GM12878 (cell line): Measurements from ENCODE around the gene RPS5. TPM values are rescaled to one million over a fixed set of nuclear protein-coding genes. Genes with fewer than 3 reads are reported as not detected.

ENCODE experiments used
- ATAC-seq: fragments of 200-7000 bp; cut with Tn5 transposase; 3 replicates; pipeline ENCODE4 v1.9.1; 2020; ENCODE audit warnings: mild to moderate bottlenecking, moderate library complexity
- BruUV-seq: library from RNA; stranded (reverse); fragments of 400-500 nt; replicated peaks from 2 replicates; lab custom pipeline; 2021; lab: Mats Ljungman, UMichigan
- CTCF ChIA-PET: fragments of 300-600 bp; sonication (Branson Sonifier 250); formaldehyde crosslinking; extraction: SDS; loops from one replicate; lab custom pipeline; 2021; ENCODE audit warnings: inconsistent platforms; lab: Yijun Ruan, JAX
- POLR2A ChIA-PET: fragments of 350-600 bp; formaldehyde crosslinking; extraction: SDS; loops from one replicate; lab custom pipeline; 2021; ENCODE audit warnings: inconsistent platforms; lab: Charles Lee
- RAD21 ChIA-PET: fragments of 300-600 bp; sonication (Branson Sonifier 250); formaldehyde crosslinking; loops from one replicate; lab custom pipeline; 2023; ENCODE audit warnings: antibody characterized with exemption; ENCODE audit not compliant: unreplicated experiment; lab: Charles Lee
- SMC1A ChIA-PET: fragments of 300-600 bp; sonication (Branson Sonifier 250); formaldehyde crosslinking; loops from one replicate; lab custom pipeline; 2023; ENCODE audit not compliant: unreplicated experiment, uncharacterized antibody; lab: Charles Lee
- DNase-seq: peaks from one replicate; pipeline ENCODE4 v3.0.0-alpha.2; 2011; ENCODE audit warnings: low read depth, low spot score
- FAIRE-seq: peaks from 3 replicates; lab custom pipeline; 2011; peaks lifted over from hg19 to GRCh38; lab: Jason Lieb, UNC
- H2AFZ ChIP-seq: 2 replicates; pipeline ENCODE4 v1.6.0; 2011; ENCODE audit warnings: low read depth, low read length, control low read depth; ENCODE audit not compliant: control insufficient read depth
- H3K27ac ChIP-seq: 2 replicates; pipeline ENCODE4 v1.5.1; 2011; ENCODE audit warnings: control low read depth; ENCODE audit not compliant: control insufficient read depth, insufficient read depth
- H3K27me3 ChIP-seq, 2 experiments: replicated peaks in 1 of 2; 2 replicates each; pipeline versions ENCODE4 v1.6.0 to v1.6.1; 2011; ENCODE audit warnings: low read length in 1 of 2; ENCODE audit not compliant: control insufficient read depth in 2 of 2, insufficient read depth in 2 of 2
- H3K36me3 ChIP-seq, 2 experiments: 2 replicates each; pipeline ENCODE4 v1.5.1; 2011; ENCODE audit warnings: low read length in 1 of 2; ENCODE audit not compliant: control insufficient read depth in 2 of 2, insufficient read depth in 2 of 2
- H3K4me1 ChIP-seq: 2 replicates; pipeline ENCODE4 v1.6.1; 2011; ENCODE audit warnings: mild to moderate bottlenecking, low read length, moderate library complexity, mixed read lengths; ENCODE audit not compliant: control insufficient read depth, insufficient read depth
- H3K4me2 ChIP-seq: 2 replicates; pipeline ENCODE4 v1.6.0; 2011; ENCODE audit warnings: control low read depth; ENCODE audit not compliant: control insufficient read depth, insufficient read depth
- H3K4me3 ChIP-seq: fragments of 200-600 bp; sonication (generic); 2 replicates; pipeline ENCODE4 v1.5.1; 2016
- H3K79me2 ChIP-seq: 2 replicates; pipeline ENCODE4 v1.6.0; 2011; ENCODE audit warnings: low read length; ENCODE audit not compliant: control insufficient read depth, insufficient read depth
- H3K9ac ChIP-seq: 2 replicates; pipeline ENCODE4 v1.8.0; 2011; ENCODE audit warnings: low read length, control low read depth, mixed read lengths; ENCODE audit not compliant: control insufficient read depth, insufficient read depth
- H3K9me3 ChIP-seq: replicated peaks from 3 replicates; pipeline ENCODE4 v1.5.1; 2011; ENCODE audit warnings: mild to moderate bottlenecking, low read length; ENCODE audit not compliant: control insufficient read depth, insufficient read depth
- H4K20me1 ChIP-seq: 2 replicates; pipeline ENCODE4 v1.6.0; 2011; ENCODE audit not compliant: control insufficient read depth, insufficient read depth
- CBX3 ChIP-seq: fragments of 200-600 bp; sonication (generic); IDR thresholded peaks from 2 replicates; pipeline ENCODE4 v1.6.1; 2016; ENCODE audit warnings: low read depth, borderline replicate concordance
- MTA2 ChIP-seq: fragments of 450-650 bp; IDR thresholded peaks from 2 replicates; pipeline ENCODE4 v1.6.1; 2016; ENCODE audit warnings: low read depth, mild to moderate bottlenecking, moderate library complexity
- MYB ChIP-seq: fragments of 150-350 bp; IDR thresholded peaks from 2 replicates; pipeline ENCODE4 v1.6.1; 2014; ENCODE audit warnings: mild to moderate bottlenecking, low read depth, low read length, borderline replicate concordance
- NFYB ChIP-seq: IDR thresholded peaks from 2 replicates; pipeline ENCODE4 v1.6.1; 2011; ENCODE audit warnings: low read depth, mild to moderate bottlenecking, low read length, improper control_type of control experiment, moderate library complexity; ENCODE audit not compliant: insufficient read depth
- POLR2A ChIP-seq: IDR thresholded peaks from 2 replicates; pipeline ENCODE4 v1.6.1; 2011; ENCODE audit warnings: low read depth, mild to moderate bottlenecking, low read length
- RB1 ChIP-seq: fragments of 450-650 bp; formaldehyde crosslinking; IDR thresholded peaks from 2 replicates; pipeline ENCODE4 v1.6.1; 2017; ENCODE audit warnings: mild to moderate bottlenecking, borderline replicate concordance
- SMC3 ChIP-seq: IDR thresholded peaks from 2 replicates; pipeline ENCODE4 v1.6.1; 2011; ENCODE audit warnings: low read length, improper control_type of control experiment, borderline replicate concordance
- SPI1 ChIP-seq: IDR thresholded peaks from 2 replicates; pipeline ENCODE4 v1.6.1; 2011; ENCODE audit warnings: low read depth, mild to moderate bottlenecking, low read length, moderate library complexity, borderline replicate concordance; ENCODE audit not compliant: insufficient read depth
- ZBED1 ChIP-seq: IDR thresholded peaks from 2 replicates; pipeline ENCODE4 v1.6.1; 2016; ENCODE audit warnings: borderline replicate concordance
- WGBS: methylation state at CpG from one replicate; pipeline ENCODE4 v1.1.6; 2016; ENCODE audit warnings: low lambda C conversion rate; ENCODE audit not compliant: insufficient replicate concordance, insufficient coverage; ENCODE audit errors: missing lambda C conversion rate; 5-methylcytosine and 5-hydroxymethylcytosine counted together
- in situ Hi-C: fragments of 300-500 bp; cut with MboI; formaldehyde crosslinking; loops from 9 replicates; pipeline ENCODE4 v1.14.3; 2018; ENCODE audit warnings: mixed read lengths
- intact Hi-C: fragments of 100-400 bp; cut with micrococcal nuclease; formaldehyde crosslinking; loops from one replicate; pipeline ENCODE4 v1.14.2; 2022; ENCODE audit not compliant: unreplicated experiment
- polyA plus RNA-seq, 11 experiments: library from polyadenylated mRNA; depleted of rRNA in 4 of 11; unstranded in 6 of 11; stranded (reverse) in 5 of 11; fragments of >200 nt; fragmentation: Nextera tagmentation in 4 of 11; fragmentation: Illumina TruSeq in 1 of 11; extraction: Ambion mirVana in 4 of 11; extraction: Trizol in 1 of 11; gene quantifications; 1 replicate in 1 of 11; 2 replicates in 10 of 11; pipeline versions ENCODE4 v1.2.1 to v1.2.3, GENCODE V29; 2011 to 2016; ENCODE audit warnings: inconsistent platforms in 2 of 11, missing spikeins in 2 of 11, low read depth in 1 of 11
- total RNA-seq, 4 experiments: library from RNA; depleted of rRNA in 3 of 4; stranded (reverse); fragments of >200 nt in 3 of 4; fragmentation: Illumina TruSeq in 1 of 4; extraction: Trizol in 1 of 4; gene quantifications; 2 replicates each; pipeline versions ENCODE4 v1.2.1 to v1.2.3, GENCODE V29; 2013 to 2021
- TF ChIP-seq, protein P1 (sequence below): fragments of 450-650 bp; formaldehyde crosslinking; IDR thresholded peaks from 2 replicates; pipeline ENCODE4 v1.4.0; 2020; ENCODE audit warnings: mild to moderate bottlenecking, moderate library complexity

RPS5 gene
- total and polyA plus RNA-seq, 10 of the 15 experiments (the other 5 are each of a cell fraction or from before 2014, with no cell fraction given), result 1,284 to 3,652 (median 1,922) TPM

DNA sequence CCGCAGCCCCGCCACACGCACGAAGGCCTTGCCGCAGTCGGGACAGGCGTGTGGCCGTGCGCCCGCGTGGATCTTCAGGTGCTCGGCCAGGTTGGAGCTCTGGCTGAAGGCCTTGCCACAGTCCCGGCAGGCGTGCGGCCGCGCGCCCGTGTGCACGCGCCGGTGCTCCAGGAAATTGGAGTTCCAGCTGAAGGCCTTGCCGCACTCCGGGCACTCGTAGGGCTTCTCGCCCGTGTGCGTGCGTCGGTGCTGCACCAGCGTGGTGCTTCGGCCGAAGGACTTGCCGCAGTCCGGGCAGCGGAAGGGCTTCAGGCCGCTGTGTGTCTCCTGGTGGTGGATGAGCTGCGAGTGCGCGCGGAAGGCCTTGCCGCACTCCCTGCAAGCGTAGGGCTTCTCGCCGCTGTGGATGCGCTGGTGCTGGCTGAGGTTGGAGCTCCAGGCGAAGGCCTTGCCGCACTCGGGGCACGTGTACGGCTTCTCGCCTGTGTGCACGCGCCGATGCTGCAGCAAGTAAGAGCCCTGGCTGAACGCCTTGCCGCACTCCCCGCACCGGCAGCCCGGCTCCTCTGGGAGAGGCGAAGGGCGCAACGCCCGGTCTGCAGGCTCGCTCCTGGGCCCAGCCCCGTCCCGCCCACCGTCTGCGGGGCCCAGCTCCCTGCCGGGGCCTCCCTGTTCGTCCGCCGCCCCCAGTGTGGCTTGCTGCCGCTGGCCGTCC, 30.1 kb upstream of the RPS5 start:
- SMC1A ChIA-PET, result no interaction called here
- Histone ChIP-seq H3K9me3 (peaks cover 2% of the 10 kb centered on the region; the same call in 1 of the 3 replicates), H3K27me3 (no peaks in the 10 kb centered on the region), H3K79me2 (no peaks in the 10 kb centered on the region), H3K4me2 (no peak overlapping the region), H3K36me3 (no peaks in the 10 kb centered on the region), H4K20me1 (no peaks in the 10 kb centered on the region), H3K9ac (no peak overlapping the region), H3K4me3 (no peak overlapping the region), H2AFZ (no peak overlapping the region), H3K27ac (no peak overlapping the region)
- in situ Hi-C loops, result no loop called here
- RAD21 ChIA-PET, result no interaction called here
- no peak for DNase-seq
- BruUV-seq, result no TSS peak
- ATAC-seq, result no peak
- POLR2A ChIA-PET, result interaction anchor here (0.6 to 1.8 kb wide), 2 partner anchors 10 to 127 kb away, joined by 4 to 6 read pairs; no protein-coding TSS in a partner anchor
- FAIRE-seq, result no peak
- CTCF ChIA-PET, result no interaction called here
- 0 out of 2 replicates have a peak, but pooled peaks have one; percentile 14 for TF ChIP-seq POLR2A
- TF ChIP-seq SMC3, result no peak
- TF ChIP-seq, all 136 proteins: peak for 1
- intact Hi-C loops, result no loop called here
- peaks cover 3% of the 10 kb centered on the region for H3K4me1 ChIP-seq
- WGBS, result 78% methylated on average over 67 of the region's 75 CpGs

DNA sequence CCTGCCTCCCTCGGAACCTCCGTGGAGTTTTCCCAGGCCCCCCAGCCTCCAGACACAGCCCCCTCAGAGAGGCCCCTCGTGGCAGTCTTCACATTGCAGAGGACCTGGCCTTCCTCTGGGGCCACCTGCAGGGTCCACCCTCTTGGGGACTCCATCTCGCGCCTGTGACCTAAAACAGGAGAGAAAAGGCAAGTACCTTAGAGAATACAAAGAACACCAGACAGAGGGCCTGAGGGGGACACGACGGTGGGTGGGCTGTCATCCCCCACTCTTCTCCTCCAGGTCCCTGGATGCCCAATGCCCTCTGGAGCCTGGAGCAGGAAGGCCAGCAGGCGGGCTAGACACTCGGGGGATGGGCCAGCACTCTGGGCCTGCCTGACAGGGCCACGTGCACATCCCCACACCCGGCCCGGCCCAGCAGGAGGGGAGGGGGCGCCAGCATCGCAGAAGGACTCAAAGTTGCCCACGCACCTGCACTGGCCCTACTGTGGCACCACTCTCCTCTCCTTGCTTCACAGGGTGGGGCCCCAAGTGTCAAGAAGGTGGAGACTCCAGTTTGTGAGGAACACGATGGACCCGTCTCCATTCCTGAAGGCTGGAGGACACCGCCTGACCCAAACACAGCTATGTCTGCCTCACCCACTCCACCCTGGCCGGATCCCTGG, 29.5 kb upstream of the RPS5 start:
- no peaks in the 10 kb centered on the region for H3K36me3 ChIP-seq
- H3K4me1 ChIP-seq, result peaks cover 6% of the 10 kb centered on the region
- no peak overlapping the region for H3K27ac ChIP-seq
- H3K9ac ChIP-seq, result no peak overlapping the region
- in situ Hi-C loops, result no loop called here
- no peak overlapping the region for H2AFZ ChIP-seq
- no TSS peak for BruUV-seq
- peaks cover 2% of the 10 kb centered on the region; the same call in 1 of the 3 replicates for H3K9me3 ChIP-seq
- H3K27me3 ChIP-seq, result no peaks in the 10 kb centered on the region
- ChIA-PET POLR2A (interaction anchor here (1.8 kb wide), 1 partner anchor 10 kb away, joined by 6 read pairs; no protein-coding TSS in a partner anchor), RAD21 (no interaction called here), SMC1A (no interaction called here), CTCF (no interaction called here)
- ATAC-seq (no peak), DNase-seq (no peak), FAIRE-seq (no peak)
- 79% methylated on average over 19 of the region's 19 CpGs for WGBS
- intact Hi-C loops, result no loop called here
- H3K4me3 ChIP-seq, result no peak overlapping the region
- no peak overlapping the region for H3K4me2 ChIP-seq
- H4K20me1 ChIP-seq, result no peaks in the 10 kb centered on the region
- H3K79me2 ChIP-seq, result no peaks in the 10 kb centered on the region
- TF ChIP-seq SPI1, result no peak
- no peak for TF ChIP-seq ZBED1
- TF ChIP-seq MYB, result no peak
- TF ChIP-seq RB1, result no peak
- no peak for TF ChIP-seq MTA2
- no peak for TF ChIP-seq NFYB
- TF ChIP-seq CBX3, result no peak
- TF ChIP-seq, protein P1, sequence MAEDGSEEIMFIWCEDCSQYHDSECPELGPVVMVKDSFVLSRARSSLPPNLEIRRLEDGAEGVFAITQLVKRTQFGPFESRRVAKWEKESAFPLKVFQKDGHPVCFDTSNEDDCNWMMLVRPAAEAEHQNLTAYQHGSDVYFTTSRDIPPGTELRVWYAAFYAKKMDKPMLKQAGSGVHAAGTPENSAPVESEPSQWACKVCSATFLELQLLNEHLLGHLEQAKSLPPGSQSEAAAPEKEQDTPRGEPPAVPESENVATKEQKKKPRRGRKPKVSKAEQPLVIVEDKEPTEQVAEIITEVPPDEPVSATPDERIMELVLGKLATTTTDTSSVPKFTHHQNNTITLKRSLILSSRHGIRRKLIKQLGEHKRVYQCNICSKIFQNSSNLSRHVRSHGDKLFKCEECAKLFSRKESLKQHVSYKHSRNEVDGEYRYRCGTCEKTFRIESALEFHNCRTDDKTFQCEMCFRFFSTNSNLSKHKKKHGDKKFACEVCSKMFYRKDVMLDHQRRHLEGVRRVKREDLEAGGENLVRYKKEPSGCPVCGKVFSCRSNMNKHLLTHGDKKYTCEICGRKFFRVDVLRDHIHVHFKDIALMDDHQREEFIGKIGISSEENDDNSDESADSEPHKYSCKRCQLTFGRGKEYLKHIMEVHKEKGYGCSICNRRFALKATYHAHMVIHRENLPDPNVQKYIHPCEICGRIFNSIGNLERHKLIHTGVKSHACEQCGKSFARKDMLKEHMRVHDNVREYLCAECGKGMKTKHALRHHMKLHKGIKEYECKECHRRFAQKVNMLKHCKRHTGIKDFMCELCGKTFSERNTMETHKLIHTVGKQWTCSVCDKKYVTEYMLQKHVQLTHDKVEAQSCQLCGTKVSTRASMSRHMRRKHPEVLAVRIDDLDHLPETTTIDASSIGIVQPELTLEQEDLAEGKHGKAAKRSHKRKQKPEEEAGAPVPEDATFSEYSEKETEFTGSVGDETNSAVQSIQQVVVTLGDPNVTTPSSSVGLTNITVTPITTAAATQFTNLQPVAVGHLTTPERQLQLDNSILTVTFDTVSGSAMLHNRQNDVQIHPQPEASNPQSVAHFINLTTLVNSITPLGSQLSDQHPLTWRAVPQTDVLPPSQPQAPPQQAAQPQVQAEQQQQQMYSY, result no peak
- no peak for TF ChIP-seq POLR2A
